T follicular helper cell (primary cell): ENCODE results near the gene KRT15.
"Not testable (repeated sequence)": the region's sequence is repeated elsewhere in the genome, so short reads cannot be mapped to it uniquely, and the experiment has no call there.

Experiments used
- DNase-seq: peaks from one replicate; pipeline ENCODE4 v3.0.0-alpha.2; 2020; ENCODE audit warnings: low read depth

The KRT15 gene

GRCh38 chr17:41544491-41544892, 25.8 kb upstream of the KRT15 start:
- DNase-seq, result no peak

- not testable (repeated sequence) for DNase-seq
Measured at GRCh38 chr17:41542786-41543185, 24.1 kb upstream of the KRT15 start.

DNA sequence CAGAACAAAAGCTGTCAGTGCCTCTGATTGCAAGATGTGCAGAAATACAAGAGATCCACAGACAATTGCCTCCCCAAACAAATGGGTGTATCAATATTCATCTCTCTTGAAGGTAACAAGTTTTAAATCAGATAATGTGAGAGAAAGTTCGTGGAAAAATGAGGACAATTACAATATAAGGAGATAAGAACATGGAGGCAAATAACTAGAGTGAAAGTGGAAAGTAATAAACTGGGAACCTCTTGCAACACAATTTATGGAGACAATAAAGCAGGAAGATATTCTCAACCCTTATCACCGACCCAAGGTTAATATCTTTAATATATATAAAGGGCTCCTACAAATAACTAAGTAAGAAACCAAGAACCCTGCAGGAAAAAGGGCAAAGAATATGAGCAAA, 23.7 kb upstream of the KRT15 start:
- DNase-seq, result no peak

DNA sequence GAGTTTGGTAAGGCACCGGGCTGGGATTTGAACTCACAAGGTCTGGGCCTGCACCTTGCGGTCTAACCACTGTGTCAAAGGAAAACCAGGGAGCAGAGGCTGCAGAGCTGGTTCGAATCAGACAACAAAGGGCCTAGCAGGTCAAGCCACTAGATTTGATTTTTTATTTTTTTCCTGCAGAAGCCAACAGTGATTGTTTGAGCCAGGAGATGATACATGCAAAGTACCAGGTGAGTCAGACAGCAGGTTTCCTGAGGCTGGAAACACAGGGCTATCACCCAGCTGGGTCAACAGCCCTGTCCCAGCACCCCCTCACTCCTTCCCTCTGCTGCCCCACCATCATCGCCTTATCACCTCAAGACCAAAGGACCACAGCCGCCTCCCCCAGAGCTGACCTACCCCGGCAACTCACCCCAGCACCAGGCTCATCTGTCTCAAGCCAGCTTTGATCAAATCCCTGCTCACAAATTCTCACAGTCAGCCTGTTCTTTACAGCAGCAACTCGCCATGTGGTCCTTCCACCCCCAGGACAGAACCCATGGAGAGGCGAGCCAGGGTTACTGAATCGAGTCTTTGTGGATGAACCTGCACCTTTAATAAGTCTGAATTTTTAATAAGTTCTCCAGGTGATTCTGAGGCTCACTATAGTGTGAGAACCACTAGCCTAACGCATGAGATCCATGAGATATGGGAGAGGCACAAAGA, 22.4 kb upstream of the KRT15 start:
- DNase-seq, result no peak

GRCh38 chr17:41539979-41540701, 21.4 kb upstream of the KRT15 start:
- DNase-seq, result no peak

- no peak for DNase-seq
Measured at GRCh38 chr17:41539071-41539492, 20.4 kb upstream of the KRT15 start.

DNA sequence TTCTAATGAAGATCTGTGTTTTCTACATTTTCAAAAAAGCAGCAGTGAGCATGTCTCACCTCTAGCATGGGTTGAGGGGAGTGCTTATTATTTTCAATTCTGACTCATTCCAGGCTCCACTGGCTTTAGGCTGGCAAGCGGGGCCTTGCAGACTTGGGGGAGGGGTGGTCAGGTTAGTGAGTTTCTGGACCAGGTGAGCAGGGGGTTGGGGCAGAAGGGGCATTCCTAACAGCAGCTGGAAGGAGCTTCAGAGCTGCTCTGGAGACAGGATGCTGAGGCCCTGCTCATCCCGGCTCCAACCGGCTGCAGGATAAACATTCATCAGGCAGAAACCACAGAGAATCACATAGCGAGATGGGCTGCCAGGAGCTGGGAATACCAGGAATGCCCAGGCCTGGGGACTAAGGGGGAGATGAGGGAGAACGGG, 19.9 kb upstream of the KRT15 start:
- no peak for DNase-seq

GRCh38 chr17:41537990-41538389, 19.3 kb upstream of the KRT15 start:
- DNase-seq, result no peak

DNA sequence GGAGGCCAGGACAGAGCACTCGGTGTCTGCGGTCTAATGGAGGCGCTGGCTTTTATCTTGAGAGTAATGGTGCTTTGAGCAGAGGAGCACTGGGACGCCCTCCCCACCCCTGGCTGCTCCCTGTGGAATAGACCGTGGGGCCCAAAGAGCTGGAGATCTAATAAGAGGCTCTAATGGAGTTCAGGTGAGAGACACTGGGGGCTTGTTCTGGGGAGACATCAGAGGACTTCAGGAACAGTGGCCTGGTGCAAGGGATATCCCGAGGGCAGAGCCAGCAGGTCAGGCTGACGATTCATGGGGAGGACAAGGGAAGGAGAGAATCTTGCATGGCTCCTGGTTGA, 18.9 kb upstream of the KRT15 start:
- no peak for DNase-seq

DNA sequence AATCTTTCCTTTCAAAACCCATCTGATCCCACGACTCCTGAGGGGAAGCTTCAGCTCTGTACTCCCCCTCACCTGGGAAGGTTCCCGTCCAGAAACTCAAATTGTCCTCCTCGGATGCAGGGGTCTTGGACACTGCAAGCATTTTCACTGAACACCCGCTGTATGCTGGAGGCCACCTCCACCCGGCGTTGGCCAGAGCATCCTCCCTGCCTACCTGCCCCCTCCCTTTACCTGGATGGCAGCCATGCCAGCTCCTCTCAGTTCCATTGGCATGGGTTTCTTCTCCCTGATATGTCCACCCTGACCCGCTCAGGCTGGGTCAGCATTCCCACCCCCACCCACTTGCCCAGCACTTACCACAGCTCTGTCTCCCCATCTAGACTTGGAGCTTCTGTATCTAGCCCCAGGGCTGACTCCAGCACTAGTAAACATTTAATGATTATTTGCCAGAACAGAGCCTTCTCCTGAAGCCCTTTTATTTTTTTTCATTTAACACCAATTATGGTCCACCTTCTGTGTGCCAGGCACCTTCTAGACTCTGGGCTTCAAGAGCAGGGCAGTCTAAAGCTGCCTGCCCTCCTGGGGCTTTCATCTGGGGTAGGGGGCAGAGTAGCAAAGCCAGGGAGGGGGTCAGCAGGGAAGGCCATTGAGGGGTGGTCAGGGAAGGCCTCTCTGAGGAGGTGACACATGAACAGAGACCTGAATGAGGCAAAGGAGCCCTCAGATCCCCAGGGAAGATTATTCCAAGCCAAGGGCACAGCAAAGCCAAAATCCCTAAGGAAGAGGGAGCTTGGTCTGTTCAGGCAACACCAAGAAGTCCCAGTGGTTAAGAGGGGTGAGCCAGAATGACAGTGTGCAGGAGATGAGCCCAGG, 18.3 kb upstream of the KRT15 start:
- no peak for DNase-seq

DNA sequence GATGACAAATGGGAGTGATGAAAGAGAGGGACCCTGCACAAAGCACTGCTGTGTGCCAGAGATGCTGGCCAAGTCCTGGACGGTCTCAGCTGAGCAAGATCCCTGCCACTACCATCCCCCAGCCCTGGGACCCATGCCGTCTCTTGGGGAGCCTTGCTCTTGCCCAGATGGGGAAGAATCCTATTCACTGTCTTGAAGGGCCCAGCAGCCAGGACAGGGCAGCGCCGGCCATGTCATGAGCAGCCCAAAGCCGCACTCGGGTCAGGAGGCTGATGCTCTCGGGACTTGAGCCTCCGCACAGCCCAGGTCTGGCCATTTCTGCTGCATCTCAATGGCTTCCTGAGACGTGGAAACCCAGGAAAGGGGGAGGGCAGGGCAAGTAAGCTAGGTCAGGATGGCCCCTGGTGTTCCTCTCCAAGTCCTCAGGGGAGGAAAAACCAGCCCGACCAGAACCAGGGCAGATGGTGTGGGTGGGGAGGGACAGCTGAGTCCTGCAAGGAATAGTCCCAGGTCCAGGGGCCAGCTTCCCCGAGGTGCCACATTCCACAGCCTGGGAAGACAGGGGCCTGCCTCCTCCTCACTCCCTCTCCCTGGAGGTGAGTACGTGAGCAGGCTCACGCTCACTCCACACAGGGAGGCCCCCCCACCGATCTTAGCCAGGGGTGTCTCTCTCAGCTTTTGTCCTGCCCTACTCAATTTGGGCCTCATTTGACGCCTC, 17.2 kb upstream of the KRT15 start:
- DNase-seq, result no peak

DNA sequence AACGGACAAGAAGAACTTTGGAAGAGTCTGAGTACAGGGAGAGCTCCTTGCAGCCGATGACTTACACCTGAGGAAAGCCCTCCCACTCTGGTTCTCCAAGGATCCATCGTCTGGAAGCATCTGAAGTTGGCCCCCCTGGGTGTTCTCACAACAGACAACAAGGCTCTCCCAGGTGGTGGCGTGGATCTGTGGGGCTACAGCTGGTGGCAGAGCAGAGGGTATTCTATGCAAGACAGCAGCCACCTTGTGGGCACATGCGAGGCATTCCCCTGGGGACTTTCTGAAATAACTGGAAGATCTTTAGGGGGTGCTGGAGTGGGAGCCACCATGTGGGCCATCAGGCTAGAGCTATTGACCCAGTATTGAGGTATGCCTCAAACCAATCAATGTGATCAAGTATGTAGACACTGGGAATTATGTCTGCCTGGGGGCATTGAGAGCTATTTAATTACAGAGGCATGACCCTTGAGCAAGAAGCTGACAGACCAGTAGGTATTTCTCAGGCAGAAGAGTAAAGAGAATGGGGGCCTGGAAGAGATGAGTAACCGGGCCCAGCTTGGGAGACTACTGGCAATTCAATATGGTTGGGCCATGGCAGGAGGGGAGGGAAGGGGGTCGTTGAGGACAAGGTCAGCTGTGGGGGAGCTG, 16.3 kb upstream of the KRT15 start:
- DNase-seq, result no peak

DNA sequence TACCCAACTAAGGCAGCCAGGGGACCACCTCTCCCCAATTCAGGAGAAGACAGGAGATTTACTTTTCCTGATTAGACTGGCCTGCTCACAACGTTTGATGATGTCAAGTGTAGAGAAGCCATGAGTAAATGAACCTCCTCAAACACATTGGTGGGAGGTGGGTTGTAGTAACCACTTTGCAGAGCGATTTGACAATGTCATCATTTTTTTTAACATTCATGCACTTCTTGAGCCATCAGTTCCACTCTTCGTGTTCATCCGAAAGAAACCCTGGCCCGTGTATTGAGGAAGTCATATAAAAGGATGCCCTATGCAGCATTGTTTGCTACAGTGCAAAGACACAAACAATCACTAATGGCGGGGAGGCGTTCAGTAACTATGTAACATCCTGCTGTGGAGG, 14.9 kb upstream of the KRT15 start:
- DNase-seq, result no peak

- DNase-seq, result no peak
Measured at GRCh38 chr17:41532947-41533570, 14.4 kb upstream of the KRT15 start.

- DNase-seq, result no peak
Measured at GRCh38 chr17:41531993-41532392, 13.3 kb upstream of the KRT15 start.

- no peak for DNase-seq
Measured at GRCh38 chr17:41530062-41531048, 11.7 kb upstream of the KRT15 start.

GRCh38 chr17:41529491-41529915, 10.8 kb upstream of the KRT15 start:
- DNase-seq, result no peak

- no peak for DNase-seq
Measured at GRCh38 chr17:41528959-41529353, 10.3 kb upstream of the KRT15 start.

DNA sequence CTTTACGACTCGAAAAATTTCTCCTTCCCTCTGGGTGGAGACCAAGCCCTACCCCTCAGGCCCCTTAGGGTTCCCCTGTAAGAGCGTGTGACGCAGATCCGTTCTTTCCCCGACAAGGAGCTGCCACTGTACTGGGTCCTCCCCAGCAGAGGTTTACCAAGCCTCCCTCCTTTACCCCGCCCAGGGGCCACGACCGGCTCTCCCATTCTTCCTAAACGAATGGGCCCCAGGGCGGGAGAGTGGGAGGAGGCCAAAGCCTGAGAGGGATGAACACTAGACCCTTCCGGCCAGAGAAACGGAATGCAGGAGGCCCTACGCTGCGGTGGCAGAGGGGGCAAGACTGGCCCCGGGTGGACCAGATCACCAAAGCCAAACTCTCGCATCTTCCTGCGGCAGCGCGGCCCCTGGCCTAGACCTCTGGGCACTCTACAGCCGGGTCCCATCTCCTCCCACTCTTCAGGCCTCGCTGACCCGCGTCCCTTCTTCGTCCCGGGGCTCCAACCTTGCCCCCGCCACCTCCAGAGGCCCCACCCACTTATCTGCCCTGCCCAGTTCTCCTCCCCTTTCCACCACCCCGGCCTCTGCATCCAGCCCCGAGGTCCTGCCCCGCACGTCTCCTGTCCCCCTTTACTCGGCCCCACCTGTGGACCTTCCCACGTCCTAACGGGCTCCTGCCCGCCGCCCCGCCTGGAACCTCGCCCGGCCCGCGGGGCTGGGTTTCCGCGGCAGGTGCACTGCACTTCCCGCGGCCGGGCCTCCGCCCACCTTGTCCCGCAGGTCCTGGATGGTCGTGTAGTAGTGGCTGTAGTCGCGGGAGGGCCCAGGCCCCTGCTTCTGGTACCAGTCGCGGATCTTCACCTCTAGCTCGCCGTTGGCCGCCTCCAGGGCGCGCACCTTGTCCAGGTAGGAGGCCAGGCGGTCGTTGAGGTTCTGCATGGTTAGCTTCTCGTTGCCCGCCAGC, 8.7 kb upstream of the KRT15 start:
- DNase-seq, result no peak
